NCI-H1436 treated with DMSO at 0.1 percent for 48 hours (cell line): ENCODE measurements around the gene RNF214.
"Not testable (repeated sequence)": the region's sequence is repeated elsewhere in the genome, so short reads cannot be mapped to it uniquely, and the experiment has no call there.

Source experiments
- DNase-seq: peaks from one replicate; lab custom pipeline; 2025; lab: John Stamatoyannopoulos, UW

The RNF214 gene

GRCh38 chr11:117232092-117232878, at the start of gene RNF214:
Gene RNF214 (plus strand): TSS chr11:117232671. CDS start chr11:117234273, 1,602 bp downstream.
- no peak for DNase-seq

- DNase-seq, result not testable (repeated sequence)
Observed at GRCh38 chr11:117183178-117183577, 49.3 kb upstream of the RNF214 start.

- DNase-seq, result no peak
Observed at GRCh38 chr11:117183724-117184349, 48.6 kb upstream of the RNF214 start.

GRCh38 chr11:117185736-117186430, 46.6 kb upstream of the RNF214 start:
- no peak for DNase-seq

- no peak for DNase-seq
Observed at GRCh38 chr11:117186431-117186761, 46.1 kb upstream of the RNF214 start.

GRCh38 chr11:117187007-117187406, 45.5 kb upstream of the RNF214 start:
- no peak for DNase-seq

- DNase-seq, result no peak
Observed at GRCh38 chr11:117187428-117187798, 45.1 kb upstream of the RNF214 start.

- DNase-seq, result no peak
Observed at GRCh38 chr11:117187799-117188481, 44.5 kb upstream of the RNF214 start.

- no peak for DNase-seq
Observed at GRCh38 chr11:117188620-117189081, 43.8 kb upstream of the RNF214 start.

- no peak for DNase-seq
Observed at GRCh38 chr11:117189191-117189940, 43.1 kb upstream of the RNF214 start.

GRCh38 chr11:117189941-117190544, 42.4 kb upstream of the RNF214 start:
- DNase-seq, result no peak

GRCh38 chr11:117191680-117192400, 40.6 kb upstream of the RNF214 start:
- DNase-seq, result no peak

GRCh38 chr11:117192401-117192875, 40.0 kb upstream of the RNF214 start:
- DNase-seq, result no peak

GRCh38 chr11:117193130-117194020, 39.1 kb upstream of the RNF214 start:
- no peak for DNase-seq

- no peak for DNase-seq
Observed at GRCh38 chr11:117194267-117194666, 38.2 kb upstream of the RNF214 start.

GRCh38 chr11:117195258-117195657, 37.2 kb upstream of the RNF214 start:
- DNase-seq, result no peak

GRCh38 chr11:117195761-117196160, 36.7 kb upstream of the RNF214 start:
- DNase-seq, result no peak

GRCh38 chr11:117197006-117197405, 35.5 kb upstream of the RNF214 start:
- DNase-seq, result no peak
